HepG2 (cell line): ENCODE measurements around the gene DOP1B.

Experiments
- BRCA1 ChIP-seq: sonication (generic); formaldehyde crosslinking; IDR thresholded peaks from 2 replicates; pipeline ENCODE4 v1.4.0; 2020; ENCODE audit warnings: missing genetic modification reagents
- ETV6 ChIP-seq: sonication (generic); formaldehyde crosslinking; conservative IDR thresholded peaks from 2 replicates; pipeline ENCODE4 v1.4.0; 2020; ENCODE audit warnings: missing genetic modification reagents
- RAD51 ChIP-seq: fragments of 450-650 bp; IDR thresholded peaks from 2 replicates; pipeline ENCODE4 v1.6.1; 2016; ENCODE audit warnings: borderline replicate concordance
- SP2 ChIP-seq: sonication (generic); formaldehyde crosslinking; IDR thresholded peaks from 2 replicates; pipeline ENCODE4 v1.5.1; 2020; ENCODE audit warnings: mild to moderate bottlenecking, missing genetic modification reagents
- ZNF792 ChIP-seq: IDR thresholded peaks from 2 replicates; pipeline ENCODE4 v1.6.1; 2016

DNA sequence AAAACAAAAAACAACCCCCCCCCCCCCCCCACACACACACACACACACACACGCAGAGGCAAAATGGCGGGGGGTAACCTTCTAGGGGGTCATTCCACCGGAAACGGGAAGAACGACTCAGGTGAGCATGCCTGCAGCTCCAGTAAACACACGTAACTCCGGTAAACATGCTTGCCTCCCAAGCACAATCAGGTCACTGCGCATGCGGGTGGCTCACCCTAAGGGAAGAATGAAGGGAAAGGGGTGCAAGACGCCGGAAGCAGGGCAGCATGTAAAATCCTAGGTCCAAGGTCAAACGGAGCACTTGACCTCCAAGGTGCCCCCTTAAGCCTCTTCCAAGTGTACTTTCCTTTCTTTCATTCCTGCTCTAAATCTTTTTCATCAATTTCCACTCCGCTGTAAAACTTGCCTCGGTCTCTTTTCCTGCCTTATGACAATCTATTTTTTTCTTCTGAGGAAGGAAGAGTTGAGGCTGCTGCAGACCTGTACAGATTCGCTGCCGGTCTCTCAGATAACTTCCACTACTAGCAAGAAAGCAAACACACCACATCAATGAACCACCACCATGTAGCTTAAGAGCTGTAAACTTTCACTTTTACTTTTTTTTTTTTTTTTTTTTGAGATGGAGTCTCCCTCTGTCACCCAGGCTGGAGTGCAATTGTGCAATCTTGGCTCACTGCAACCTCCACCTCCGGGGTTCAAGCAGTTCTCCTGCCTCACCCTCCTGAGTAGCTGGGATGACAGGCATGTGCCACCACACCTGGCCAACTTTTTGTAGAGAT is 42.8 kb upstream of the DOP1B start:
- no peak for TF ChIP-seq ETV6
- TF ChIP-seq SP2 (CRISPR knock-in tag): no peak
- no peak for TF ChIP-seq RAD51
- no peak for TF ChIP-seq ZNF792 (CRISPR knock-in tag)
- TF ChIP-seq BRCA1: no peak
